Measurements from ENCODE around the gene PROS1. TPM values are rescaled to one million over a fixed set of nuclear protein-coding genes. Genes with fewer than 3 reads are reported as not detected.

PROS1 gene
- total and polyA plus RNA-seq, 2 donors (not counting 1 experiment from before 2014, with no cell fraction given): 0.03 TPM; not detected in 1

- 100% methylated on average over 1 of the region's 2 CpGs for WGBS (ENCODE audit: insufficient coverage)
- no peak overlapping the region for H2AFZ ChIP-seq (ENCODE audit: insufficient read depth, low read depth, low read length, poor library complexity, severe bottlenecking)
- no peaks in the 10 kb centered on the region for H3K27me3 ChIP-seq (replicated peaks in 1 of 4; ENCODE audit: control extremely low read depth in 1 of 4, control insufficient read depth in 3 of 4, insufficient read depth in 4 of 4, low read length in 3 of 4)
- H3K4me2 ChIP-seq (replicated peaks; ENCODE audit: low read depth, low read length, poor library complexity, severe bottlenecking): no peak overlapping the region
- DNase-seq (no peak), ATAC-seq (ENCODE audit: low read depth) (no peak)
- no peaks in the 10 kb centered on the region for H3K9me3 ChIP-seq (ENCODE audit: control extremely low read depth in 1 of 3, control insufficient read depth in 2 of 3, insufficient read depth in 1 of 3, low read length in 2 of 3)
- H3K4me3 ChIP-seq (ENCODE audit: control extremely low read depth in 1 of 5, extremely low read depth in 1 of 5, insufficient read depth in 1 of 5, low read depth in 2 of 5, low read length in 4 of 5): no peak overlapping the region
- H4K20me1 ChIP-seq (ENCODE audit: control insufficient read depth, insufficient read depth, low read length, poor library complexity, severe bottlenecking): no peaks in the 10 kb centered on the region
- H3K36me3 ChIP-seq (replicated peaks in 1 of 2; ENCODE audit: control extremely low read depth in 1 of 2, control insufficient read depth in 1 of 2, extremely low read depth in 1 of 2, insufficient read depth in 2 of 2, low read length in 1 of 2): no peaks in the 10 kb centered on the region
- no peak overlapping the region for H3K27ac ChIP-seq (ENCODE audit: low read length in 2 of 2)
- CTCF ChIA-PET: interaction anchor here (0.5 kb wide), 1 partner anchor 12 kb away, joined by 3 read pairs; no protein-coding TSS in a partner anchor
- TF ChIP-seq, protein P1, sequence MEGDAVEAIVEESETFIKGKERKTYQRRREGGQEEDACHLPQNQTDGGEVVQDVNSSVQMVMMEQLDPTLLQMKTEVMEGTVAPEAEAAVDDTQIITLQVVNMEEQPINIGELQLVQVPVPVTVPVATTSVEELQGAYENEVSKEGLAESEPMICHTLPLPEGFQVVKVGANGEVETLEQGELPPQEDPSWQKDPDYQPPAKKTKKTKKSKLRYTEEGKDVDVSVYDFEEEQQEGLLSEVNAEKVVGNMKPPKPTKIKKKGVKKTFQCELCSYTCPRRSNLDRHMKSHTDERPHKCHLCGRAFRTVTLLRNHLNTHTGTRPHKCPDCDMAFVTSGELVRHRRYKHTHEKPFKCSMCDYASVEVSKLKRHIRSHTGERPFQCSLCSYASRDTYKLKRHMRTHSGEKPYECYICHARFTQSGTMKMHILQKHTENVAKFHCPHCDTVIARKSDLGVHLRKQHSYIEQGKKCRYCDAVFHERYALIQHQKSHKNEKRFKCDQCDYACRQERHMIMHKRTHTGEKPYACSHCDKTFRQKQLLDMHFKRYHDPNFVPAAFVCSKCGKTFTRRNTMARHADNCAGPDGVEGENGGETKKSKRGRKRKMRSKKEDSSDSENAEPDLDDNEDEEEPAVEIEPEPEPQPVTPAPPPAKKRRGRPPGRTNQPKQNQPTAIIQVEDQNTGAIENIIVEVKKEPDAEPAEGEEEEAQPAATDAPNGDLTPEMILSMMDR (IDR thresholded peaks at IDR 0.05): no peak
- TF ChIP-seq EZH2 (IDR thresholded peaks at IDR 0.05; ENCODE audit: borderline replicate concordance, insufficient read depth, low read depth, low read length, poor library complexity, severe bottlenecking): no peak
- intact Hi-C loops (cut with micrococcal nuclease): no loop called here
- H3K4me3 Mint-ChIP-seq: no peak overlapping the region
- no peaks in the 10 kb centered on the region for H3K4me1 ChIP-seq (ENCODE audit: control insufficient read depth in 2 of 2, insufficient read depth in 2 of 2, low read length in 2 of 2)
- no peaks in the 10 kb centered on the region for H3K79me2 ChIP-seq (ENCODE audit: control insufficient read depth, insufficient read depth, low read length)
- H3K9me3 Mint-ChIP-seq (ENCODE audit: insufficient read depth): no peaks in the 10 kb centered on the region
- no peak overlapping the region for H3K27ac Mint-ChIP-seq
- no peak overlapping the region for H3K9ac ChIP-seq (ENCODE audit: low read length)
- POLR2A ChIA-PET: no interaction called here
- H3K4me1 Mint-ChIP-seq: peaks cover 6% of the 10 kb centered on the region
- no peaks in the 10 kb centered on the region for H3K27me3 Mint-ChIP-seq
Measured at GRCh38 chr3:94019659-94020058, 46.0 kb upstream of the PROS1 start.

DNA sequence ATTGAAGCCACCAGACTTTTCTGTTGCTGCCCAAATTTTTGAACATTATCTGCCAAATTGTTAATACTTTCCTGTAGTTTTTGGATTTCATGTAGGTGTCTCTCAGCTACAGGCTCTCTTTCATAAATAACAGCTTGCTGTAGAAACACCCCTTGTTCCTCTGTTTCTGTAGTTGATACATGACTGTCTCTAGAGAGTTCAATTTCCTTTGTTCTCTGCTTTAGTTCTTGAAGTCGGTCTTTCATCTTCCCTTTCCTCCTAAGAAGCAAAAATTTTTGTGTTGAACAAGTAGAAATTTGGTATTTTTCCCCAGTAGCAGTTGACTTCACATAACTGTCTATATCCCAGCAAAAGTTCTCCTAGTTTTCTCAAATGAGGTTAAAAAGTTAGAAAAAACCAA lies 41.3 kb upstream of the PROS1 start:
- H3K4me1 ChIP-seq (ENCODE audit: control insufficient read depth in 2 of 2, insufficient read depth in 2 of 2, low read length in 2 of 2): no peaks in the 10 kb centered on the region
- no peaks in the 10 kb centered on the region for H3K9me3 Mint-ChIP-seq (ENCODE audit: insufficient read depth)
- no CpG with 5 or more reads among the region's 1 CpG for WGBS (ENCODE audit: insufficient coverage)

More for the DNA sequence above, 41.3 kb upstream of the PROS1 start:
- no peak overlapping the region for H3K9ac ChIP-seq (ENCODE audit: low read length)
- H3K4me3 Mint-ChIP-seq: no peak overlapping the region
- H3K27ac ChIP-seq (ENCODE audit: low read length in 2 of 2): no peak overlapping the region
- H3K4me2 ChIP-seq (replicated peaks; ENCODE audit: low read depth, low read length, poor library complexity, severe bottlenecking): no peak overlapping the region
- TF ChIP-seq EZH2 (IDR thresholded peaks at IDR 0.05; ENCODE audit: borderline replicate concordance, insufficient read depth, low read depth, low read length, poor library complexity, severe bottlenecking): no peak
- TF ChIP-seq, protein P1 (IDR thresholded peaks at IDR 0.05): no peak
- H3K27me3 Mint-ChIP-seq: no peaks in the 10 kb centered on the region
- H3K9me3 ChIP-seq (ENCODE audit: control extremely low read depth in 1 of 3, control insufficient read depth in 2 of 3, insufficient read depth in 1 of 3, low read length in 2 of 3): no peaks in the 10 kb centered on the region
- no peaks in the 10 kb centered on the region for H3K79me2 ChIP-seq (ENCODE audit: control insufficient read depth, insufficient read depth, low read length)
- no peak overlapping the region for H3K27ac Mint-ChIP-seq
- intact Hi-C loops (cut with micrococcal nuclease): no loop called here
- H3K36me3 ChIP-seq (replicated peaks in 1 of 2; ENCODE audit: control extremely low read depth in 1 of 2, control insufficient read depth in 1 of 2, extremely low read depth in 1 of 2, insufficient read depth in 2 of 2, low read length in 1 of 2): no peaks in the 10 kb centered on the region
- no peaks in the 10 kb centered on the region for H3K27me3 ChIP-seq (replicated peaks in 1 of 4; ENCODE audit: control extremely low read depth in 1 of 4, control insufficient read depth in 3 of 4, insufficient read depth in 4 of 4, low read length in 3 of 4)
- ATAC-seq (ENCODE audit: low read depth) (no peak), DNase-seq (no peak)
- H3K4me1 Mint-ChIP-seq: peaks cover 8% of the 10 kb centered on the region
- H4K20me1 ChIP-seq (ENCODE audit: control insufficient read depth, insufficient read depth, low read length, poor library complexity, severe bottlenecking): no peaks in the 10 kb centered on the region
- no peak overlapping the region for H2AFZ ChIP-seq (ENCODE audit: insufficient read depth, low read depth, low read length, poor library complexity, severe bottlenecking)
- CTCF ChIA-PET: no interaction called here
- POLR2A ChIA-PET: no interaction called here
- no peak overlapping the region for H3K4me3 ChIP-seq (ENCODE audit: control extremely low read depth in 1 of 5, extremely low read depth in 1 of 5, insufficient read depth in 1 of 5, low read depth in 2 of 5, low read length in 4 of 5)
